PC-9 (cell line): Measurements from ENCODE around the gene ZYG11B. TPM values are rescaled to one million over a fixed set of nuclear protein-coding genes. Genes with fewer than 3 reads are reported as not detected.
"Not testable (repeated sequence)": the region's sequence is repeated elsewhere in the genome, so short reads cannot be mapped to it uniquely, and the experiment has no call there.

Source experiments
- BruUV-seq: library from RNA; stranded (reverse); fragments of 400-500 nt; replicated peaks from 2 replicates; lab custom pipeline; 2021; lab: Mats Ljungman, UMichigan
- CTCF ChIA-PET: fragments of 300-600 bp; sonication (Branson Sonifier 250); formaldehyde crosslinking; loops from one replicate; lab custom pipeline; 2022; ENCODE audit warnings: antibody characterized with exemption; lab: Charles Lee
- POLR2A ChIA-PET: fragments of 300-600 bp; sonication (Branson Sonifier 250); formaldehyde crosslinking; loops from one replicate; lab custom pipeline; 2022; ENCODE audit warnings: antibody characterized with exemption; ENCODE audit not compliant: unreplicated experiment; lab: Charles Lee
- DNase-seq, 2 experiments: peaks; one replicate each; pipeline versions ENCODE4 v3.0.0 to v3.0.0-alpha.2; 2015 to 2022; ENCODE audit warnings: mixed read lengths in 1 of 2
- H2AFZ ChIP-seq: fragments of 200-600 bp; sonication (generic); 2 replicates; pipeline ENCODE4 v1.8.1; 2017; ENCODE audit warnings: antibody characterized with exemption
- H3F3A ChIP-seq: fragments of 200-600 bp; sonication (generic); 2 replicates; pipeline ENCODE4 v1.8.1; 2017; ENCODE audit warnings: antibody characterized with exemption, mild to moderate bottlenecking, low read depth; ENCODE audit not compliant: insufficient read depth
- H3K27ac ChIP-seq: fragments of 200-600 bp; sonication (generic); 2 replicates; pipeline ENCODE4 v1.6.1; 2016; ENCODE audit warnings: mixed run types
- H3K27me3 ChIP-seq: fragments of 200-600 bp; sonication (generic); 2 replicates; pipeline ENCODE4 v1.6.1; 2016; ENCODE audit warnings: low read depth, mixed run types; ENCODE audit not compliant: insufficient read depth
- H3K36me3 ChIP-seq: fragments of 200-600 bp; sonication (generic); 2 replicates; pipeline ENCODE4 v1.6.1; 2016; ENCODE audit warnings: low read depth, mixed run types
- H3K4me1 ChIP-seq: fragments of 200-600 bp; sonication (generic); replicated peaks from 2 replicates; pipeline ENCODE4 v1.6.1; 2016; ENCODE audit warnings: mixed run types; ENCODE audit not compliant: insufficient read depth
- H3K4me2 ChIP-seq: fragments of 200-600 bp; sonication (generic); 2 replicates; pipeline ENCODE4 v1.6.1; 2017; ENCODE audit warnings: mixed run types
- H3K4me3 ChIP-seq: fragments of 200-600 bp; sonication (generic); 2 replicates; pipeline ENCODE4 v1.6.1; 2016; ENCODE audit warnings: mixed run types
- H3K79me2 ChIP-seq: fragments of 200-600 bp; sonication (generic); 2 replicates; pipeline ENCODE4 v1.6.1; 2017; ENCODE audit warnings: low read depth, mixed run types
- H3K9me2 ChIP-seq: fragments of 200-600 bp; sonication (generic); 2 replicates; pipeline ENCODE4 v1.8.1; 2017; ENCODE audit warnings: mild to moderate bottlenecking; ENCODE audit not compliant: insufficient read depth
- H3K9me3 ChIP-seq: fragments of 200-600 bp; sonication (generic); 2 replicates; pipeline ENCODE4 v1.8.1; 2016; ENCODE audit warnings: low read depth; ENCODE audit not compliant: insufficient read depth
- H4K20me1 ChIP-seq: fragments of 200-600 bp; sonication (generic); 2 replicates; pipeline ENCODE4 v1.8.1; 2017; ENCODE audit not compliant: insufficient read depth
- EZH2 ChIP-seq: fragments of 200-600 bp; sonication (generic); IDR thresholded peaks from 2 replicates; pipeline ENCODE4 v1.8.0; 2017; ENCODE audit warnings: antibody characterized with exemption, low read depth
- intact Hi-C: fragments of 100-400 bp; cut with micrococcal nuclease; formaldehyde crosslinking; loops from one replicate; pipeline ENCODE4 v1.10.0; 2022; ENCODE audit not compliant: unreplicated experiment
- total RNA-seq: library from RNA; stranded (reverse); gene quantifications from 2 replicates; pipeline ENCODE4 v1.2.3, GENCODE V29; 2021
- TF ChIP-seq, protein P1 (sequence below): fragments of 200-600 bp; sonication (generic); conservative IDR thresholded peaks from 2 replicates; pipeline ENCODE4 v1.6.1; 2017; ENCODE audit warnings: mixed run types, antibody characterized with exemption, mild to moderate bottlenecking, moderate library complexity

Gene ZYG11B
- total RNA-seq, 1 experiment from 2014 or later = 21.4 TPM

DNA sequence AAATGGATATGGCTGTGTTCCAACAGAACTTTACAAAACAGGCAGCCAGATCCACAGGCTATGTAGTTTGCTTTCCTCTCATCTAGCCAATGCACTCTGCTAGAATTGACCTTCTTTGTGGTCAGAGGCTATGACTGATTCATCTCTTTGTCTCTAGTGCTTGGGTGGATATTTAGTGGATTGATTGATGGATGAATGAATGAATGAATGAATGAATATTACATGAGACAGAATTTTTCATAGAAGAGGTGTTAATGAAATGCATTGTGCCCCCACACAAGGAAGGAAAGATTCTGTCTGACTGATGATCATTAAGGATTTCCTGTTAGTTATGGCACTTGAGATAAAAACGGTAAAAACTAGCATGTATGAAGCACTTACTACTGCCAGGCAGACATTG, 65.8 kb downstream of the ZYG11B start:
- H3K9me2 ChIP-seq = no peaks in the 10 kb centered on the region
- TF ChIP-seq, protein P1, sequence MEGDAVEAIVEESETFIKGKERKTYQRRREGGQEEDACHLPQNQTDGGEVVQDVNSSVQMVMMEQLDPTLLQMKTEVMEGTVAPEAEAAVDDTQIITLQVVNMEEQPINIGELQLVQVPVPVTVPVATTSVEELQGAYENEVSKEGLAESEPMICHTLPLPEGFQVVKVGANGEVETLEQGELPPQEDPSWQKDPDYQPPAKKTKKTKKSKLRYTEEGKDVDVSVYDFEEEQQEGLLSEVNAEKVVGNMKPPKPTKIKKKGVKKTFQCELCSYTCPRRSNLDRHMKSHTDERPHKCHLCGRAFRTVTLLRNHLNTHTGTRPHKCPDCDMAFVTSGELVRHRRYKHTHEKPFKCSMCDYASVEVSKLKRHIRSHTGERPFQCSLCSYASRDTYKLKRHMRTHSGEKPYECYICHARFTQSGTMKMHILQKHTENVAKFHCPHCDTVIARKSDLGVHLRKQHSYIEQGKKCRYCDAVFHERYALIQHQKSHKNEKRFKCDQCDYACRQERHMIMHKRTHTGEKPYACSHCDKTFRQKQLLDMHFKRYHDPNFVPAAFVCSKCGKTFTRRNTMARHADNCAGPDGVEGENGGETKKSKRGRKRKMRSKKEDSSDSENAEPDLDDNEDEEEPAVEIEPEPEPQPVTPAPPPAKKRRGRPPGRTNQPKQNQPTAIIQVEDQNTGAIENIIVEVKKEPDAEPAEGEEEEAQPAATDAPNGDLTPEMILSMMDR = no peak
- no peak for TF ChIP-seq EZH2
- H3K9me3 ChIP-seq = no peaks in the 10 kb centered on the region
- no peak overlapping the region for H3K4me2 ChIP-seq
- DNase-seq = no peak
- intact Hi-C loops = no loop called here
- ChIA-PET CTCF (no interaction called here), POLR2A (no interaction called here)
- BruUV-seq = no TSS peak
- no peaks in the 10 kb centered on the region for H3K4me1 ChIP-seq
- no peak overlapping the region for H2AFZ ChIP-seq
- H3K4me3 ChIP-seq = no peak overlapping the region
- H3K27ac ChIP-seq = no peak overlapping the region
- H3K79me2 ChIP-seq = no peaks in the 10 kb centered on the region
- H4K20me1 ChIP-seq = no peaks in the 10 kb centered on the region
- 0 out of 2 replicates have a peak, but pooled peaks cover 4% of the 10 kb centered on the region for H3K36me3 ChIP-seq
- no peaks in the 10 kb centered on the region for H3F3A ChIP-seq
- no peaks in the 10 kb centered on the region for H3K27me3 ChIP-seq

DNA sequence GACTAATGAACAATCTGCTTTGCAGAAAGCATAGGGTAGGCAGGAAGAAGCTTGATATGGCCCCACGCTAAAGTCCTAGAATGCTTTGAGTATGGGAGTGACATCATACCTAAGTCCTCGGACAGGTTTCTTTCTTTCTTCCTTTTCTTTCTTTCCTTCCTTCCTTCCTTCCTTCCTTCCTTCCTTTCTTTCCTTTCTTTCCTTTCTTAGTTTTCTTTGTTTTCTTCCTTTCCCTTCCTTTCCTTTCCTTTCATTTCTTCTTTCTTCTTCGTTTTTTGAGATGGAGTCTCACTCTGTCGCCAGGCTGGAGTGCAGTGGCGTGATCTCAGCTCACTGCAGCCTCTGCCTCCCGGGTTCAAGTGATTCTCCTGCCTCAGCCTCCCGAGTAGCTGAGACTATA, 67.5 kb downstream of the ZYG11B start:
- intact Hi-C loops, H3K9me2 ChIP-seq, H3K27me3 ChIP-seq, H3K4me3 ChIP-seq, BruUV-seq, DNase-seq, H4K20me1 ChIP-seq, H3K27ac ChIP-seq, H3K4me1 ChIP-seq, H3K36me3 ChIP-seq, H2AFZ ChIP-seq, H3K9me3 ChIP-seq, CTCF ChIA-PET, H3K4me2 ChIP-seq, H3K79me2 ChIP-seq, H3F3A ChIP-seq: not testable (repeated sequence)
- POLR2A ChIA-PET = interaction anchor here (0.6 kb wide), 1 partner anchor 295 kb away, joined by 6 read pairs; no protein-coding TSS in a partner anchor

DNA sequence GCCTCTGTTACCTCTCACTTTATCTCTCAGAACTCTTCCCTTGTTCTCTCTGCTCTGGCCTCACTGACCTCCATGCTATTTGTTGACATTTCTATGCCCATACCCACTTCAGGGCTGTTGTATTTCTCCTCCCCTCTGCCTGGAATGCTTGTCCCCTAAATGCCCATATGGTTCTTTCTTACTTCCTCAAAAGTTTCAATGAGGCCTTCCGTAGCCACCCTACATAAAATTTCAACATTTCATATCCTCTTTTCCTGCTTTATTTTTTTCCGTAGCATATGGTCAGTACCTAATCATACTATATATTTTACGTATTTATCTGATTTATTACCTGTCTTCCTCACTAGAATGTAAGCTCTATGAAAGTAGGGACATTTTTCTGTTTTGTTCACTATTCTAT, 69.2 kb downstream of the ZYG11B start:
- Histone ChIP-seq H3K9me3 (no peaks in the 10 kb centered on the region), H3K9me2 (no peaks in the 10 kb centered on the region)
- POLR2A ChIA-PET = no interaction called here

More for the DNA sequence above, 69.2 kb downstream of the ZYG11B start:
- no TSS peak for BruUV-seq
- intact Hi-C loops = no loop called here
- no peaks in the 10 kb centered on the region for H3K4me1 ChIP-seq
- no peaks in the 10 kb centered on the region for H3F3A ChIP-seq
- H3K27me3 ChIP-seq = no peaks in the 10 kb centered on the region
- 0 out of 2 replicates have a peak, but pooled peaks cover 4% of the 10 kb centered on the region for H3K36me3 ChIP-seq
- H2AFZ ChIP-seq = no peak overlapping the region
- no peak for TF ChIP-seq EZH2
- TF ChIP-seq, protein P1 = no peak
- DNase-seq = no peak
- no peak overlapping the region for H3K4me2 ChIP-seq
- no peak overlapping the region for H3K27ac ChIP-seq
- no peaks in the 10 kb centered on the region for H3K79me2 ChIP-seq
- no peaks in the 10 kb centered on the region; the same call in 1 of the 2 replicates for H4K20me1 ChIP-seq
- CTCF ChIA-PET = no interaction called here
- H3K4me3 ChIP-seq = no peak overlapping the region
